Sigmoid colon (tissue), 4 donors: ENCODE measurements around the gene ISLR2.

Experiments used
- CTCF ChIP-seq, 4 experiments: fragments of 450-650 bp in 3 of 4; fragments of 200-600 bp in 1 of 4; IDR thresholded peaks; one replicate each; pipeline ENCODE4 v1.5.1; 2016 to 2019; ENCODE audit warnings: antibody characterized with exemption in 4 of 4, mild to moderate bottlenecking in 3 of 4, moderate library complexity in 2 of 4
- EP300 ChIP-seq, 4 donors: sonication (generic); formaldehyde crosslinking; IDR thresholded peaks; one replicate each; pipeline ENCODE4 v1.6.1; 2017; ENCODE audit warnings: antibody characterized with exemption in 4 of 4
- POLR2A ChIP-seq, 2 donors: fragments of 450-650 bp; IDR thresholded peaks; one replicate each; pipeline ENCODE4 v1.6.1; 2016; ENCODE audit warnings: antibody characterized with exemption in 2 of 2, mild to moderate bottlenecking in 2 of 2, moderate library complexity in 2 of 2
- POLR2AphosphoS5 ChIP-seq, 4 donors: sonication (generic); formaldehyde crosslinking; IDR thresholded peaks; one replicate each; pipeline ENCODE4 v1.6.1; 2017; ENCODE audit warnings: antibody characterized with exemption in 4 of 4

- TF ChIP-seq CTCF (IDR thresholded peaks at IDR 0.05) (no peak), EP300 (IDR thresholded peaks at IDR 0.05) (no peak), POLR2A (IDR thresholded peaks at IDR 0.05) (no peak), POLR2AphosphoS5 (IDR thresholded peaks at IDR 0.05) (no peak)
These were observed 10.0 kb upstream of the ISLR2 start for GRCh38 chr15:74120426-74120825.
